Frontal cortex (tissue), 4 donors: ENCODE data around the gene CREB3L2. TPM values are rescaled to one million over a fixed set of nuclear protein-coding genes. Genes with fewer than 3 reads are reported as not detected.
"Not testable (repeated sequence)": the region's sequence is repeated elsewhere in the genome, so short reads cannot be mapped to it uniquely, and the experiment has no call there.

ENCODE experiments used
- DNase-seq, 2 donors: peaks; one replicate each; pipeline ENCODE4 v3.0.0; 2012; ENCODE audit warnings: low spot score in 2 of 2
- FAIRE-seq: peaks from 2 replicates; lab custom pipeline; 2012; peaks lifted over from hg19 to GRCh38; lab: Jason Lieb, UNC
- total RNA-seq: library from RNA; depleted of rRNA; stranded (reverse); fragments of >200 nt; gene quantifications from one replicate; pipeline ENCODE4 v1.2.3, GENCODE V29; 2014
- donor health status: control.
- donor health status: control.
- donor health status: control.

Gene CREB3L2
- total RNA-seq, 1 donor from 2014 or later, result 0.82 TPM

GRCh38 chr7:138014686-138015085 is 12.8 kb upstream of the CREB3L2 start:
- no peak for FAIRE-seq
- DNase-seq, result no peak

- not testable (repeated sequence) for FAIRE-seq, DNase-seq
Measured at GRCh38 chr7:138014201-138014600, 12.3 kb upstream of the CREB3L2 start.

GRCh38 chr7:138009350-138009653 is 7.4 kb upstream of the CREB3L2 start:
- no peak for FAIRE-seq
- DNase-seq, result no peak

DNA sequence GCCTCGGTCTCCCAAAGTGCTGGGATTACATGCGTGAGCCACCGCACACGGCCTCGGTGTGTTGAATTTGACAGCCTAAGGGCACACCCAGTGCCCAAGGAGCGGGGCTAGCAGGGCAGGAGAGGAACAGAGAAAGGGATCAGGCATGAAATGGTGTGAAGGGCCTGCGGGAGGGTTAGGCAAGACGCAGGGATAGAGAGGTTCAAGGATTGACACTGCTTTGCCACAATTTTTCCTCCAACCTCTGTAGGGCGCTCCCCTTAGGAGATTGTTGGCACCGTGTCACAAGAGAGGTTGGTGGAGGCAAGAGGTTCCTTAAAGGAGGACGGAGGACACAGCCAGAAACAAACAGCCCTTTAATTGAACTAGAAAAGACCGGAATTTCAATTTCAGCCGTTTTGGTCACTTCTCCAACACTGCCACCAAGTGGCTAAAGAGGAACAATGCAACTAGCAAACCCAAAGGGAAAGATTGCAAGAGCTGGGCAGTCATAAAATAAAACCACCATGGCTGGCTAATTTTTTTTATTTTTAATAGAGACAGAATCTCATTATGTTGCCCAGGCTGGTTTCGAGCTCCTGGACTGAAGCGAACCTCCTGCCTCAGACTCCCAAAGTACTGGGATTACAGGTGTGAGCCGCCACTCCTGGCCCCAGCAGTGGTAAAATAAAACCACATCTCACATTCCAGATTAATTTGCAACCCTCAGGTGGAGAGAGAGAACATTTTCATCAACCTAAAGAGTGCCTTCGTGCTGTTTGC is 6.9 kb upstream of the CREB3L2 start:
- DNase-seq, result peak; percentile 26 to 38

DNA sequence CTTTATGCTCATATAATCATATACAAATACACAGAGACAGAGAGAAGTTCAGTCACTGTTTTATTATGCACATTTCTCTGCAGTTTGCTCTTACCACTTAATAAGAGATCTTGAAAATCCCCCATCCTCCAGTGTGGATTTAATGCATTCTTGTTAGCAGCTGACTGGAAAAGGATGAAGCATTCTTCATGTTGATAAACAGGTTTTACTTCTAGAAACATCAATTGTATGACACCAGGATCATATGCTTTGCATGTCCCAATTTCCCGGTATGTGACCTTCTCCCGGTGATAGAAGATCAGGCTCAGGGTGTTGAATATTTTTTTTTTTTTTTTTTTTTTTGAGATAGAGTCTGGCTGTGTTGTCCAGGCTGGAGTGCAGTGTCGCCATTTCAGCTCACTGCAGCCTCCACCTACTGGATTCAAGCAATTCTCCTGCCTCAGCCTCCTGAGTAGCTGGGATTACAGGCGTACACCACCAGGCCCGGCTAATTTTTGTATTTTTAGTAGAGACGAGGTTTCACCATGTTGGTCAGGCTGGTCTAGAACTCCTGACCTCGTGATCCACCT is 6.2 kb upstream of the CREB3L2 start:
- FAIRE-seq (no peak), DNase-seq (no peak)

More for the DNA sequence above, 6.9 kb upstream of the CREB3L2 start:
- FAIRE-seq, result peak; percentile 23

GRCh38 chr7:138006106-138006505 is 4.2 kb upstream of the CREB3L2 start:
- DNase-seq (no peak), FAIRE-seq (no peak)

DNA sequence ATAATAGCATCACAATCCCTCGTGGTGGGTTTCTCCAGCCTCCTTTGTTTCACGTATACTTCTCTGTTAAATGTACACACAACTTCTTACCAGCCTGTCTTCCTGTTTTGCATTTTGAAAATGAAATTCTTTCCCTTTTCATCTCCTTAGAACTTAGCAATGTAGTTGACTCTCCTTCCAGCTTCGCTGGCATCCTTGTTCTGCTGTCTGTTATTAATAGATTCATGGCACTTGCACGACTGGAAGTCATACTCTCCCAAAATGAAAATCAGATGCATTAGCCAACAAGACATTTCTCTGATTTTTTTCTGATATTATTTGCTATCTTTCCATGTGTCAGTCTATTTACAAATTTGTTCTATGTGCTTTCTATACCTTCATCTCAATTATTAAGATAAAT is 3.0 kb upstream of the CREB3L2 start:
- DNase-seq (no peak), FAIRE-seq (no peak)

DNA sequence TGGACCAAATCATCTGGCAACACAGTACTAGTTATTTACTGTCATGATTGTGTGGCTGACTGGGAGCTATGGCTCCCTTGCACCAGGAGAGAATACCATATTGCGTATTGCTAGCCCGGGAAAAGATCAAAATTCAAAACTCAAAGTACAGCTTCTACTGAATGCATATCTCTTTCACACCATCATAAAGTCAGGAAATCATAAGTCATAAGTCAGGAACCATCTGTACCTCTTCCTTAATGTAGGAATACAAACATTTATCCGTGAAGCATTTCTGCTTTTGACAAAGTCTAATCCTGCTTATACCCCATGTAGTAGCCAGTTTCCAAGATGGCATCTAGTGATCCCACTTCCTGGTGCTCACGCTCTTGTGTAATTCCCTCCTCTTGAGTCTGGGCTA is 2.2 kb upstream of the CREB3L2 start:
- no peak for FAIRE-seq
- DNase-seq, result no peak

DNA sequence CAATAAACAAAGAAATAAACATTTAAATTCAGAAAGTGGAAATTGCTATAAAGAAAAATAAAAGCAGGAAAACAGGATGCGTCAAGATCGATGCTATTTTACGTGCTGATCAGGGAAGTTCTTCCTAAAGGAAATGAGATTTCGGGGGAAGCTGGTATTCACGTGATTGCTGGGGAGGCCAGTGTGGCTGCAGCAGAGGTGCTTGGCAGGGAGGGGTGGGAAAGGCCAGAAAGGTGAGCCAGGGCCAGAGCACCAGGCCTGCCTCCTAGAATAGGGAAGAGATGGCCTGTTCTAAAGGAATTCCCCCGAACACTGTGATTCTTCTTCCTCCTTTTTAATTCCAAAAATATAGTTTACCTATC is 923 bp upstream of the CREB3L2 start:
- FAIRE-seq, result no peak
- no peak for DNase-seq

GRCh38 chr7:138002096-138002827 is 376 bp upstream of the CREB3L2 start:
- FAIRE-seq (peak; percentile 99), DNase-seq (peak; percentile 82 to 91)

GRCh38 chr7:138000081-138000701 is 1.7 kb downstream of the CREB3L2 start:
- no peak for FAIRE-seq

DNA sequence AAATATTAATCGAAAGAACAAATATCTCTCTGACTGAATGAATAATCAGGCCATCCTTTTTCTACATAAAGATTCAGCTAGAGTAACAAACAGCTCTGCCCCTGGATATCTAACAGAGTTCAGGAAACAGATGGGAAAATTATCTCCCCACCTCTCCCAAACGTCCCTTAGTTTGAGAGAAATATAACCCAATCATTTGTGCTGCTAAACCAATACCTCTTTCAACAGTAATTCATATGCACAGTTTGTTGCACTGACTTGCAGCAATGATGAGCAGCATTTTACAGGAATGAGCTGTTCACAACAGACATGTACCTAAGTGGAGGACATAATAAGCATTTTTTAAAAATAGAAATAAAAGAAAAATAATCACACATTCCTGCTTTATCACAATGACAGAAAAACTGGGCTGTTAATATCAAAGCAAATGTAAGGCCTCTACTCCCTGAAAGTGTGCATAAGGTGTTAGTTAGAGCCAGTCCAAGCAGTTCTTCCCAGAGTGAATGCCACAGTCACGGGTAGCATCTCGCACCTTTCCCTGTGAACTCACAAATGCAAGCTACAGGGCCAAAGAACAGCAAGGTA is 2.3 kb downstream of the CREB3L2 start:
- DNase-seq, result no peak
- no peak for FAIRE-seq

More at GRCh38 chr7:138000081-138000701, 1.7 kb downstream of the CREB3L2 start:
- DNase-seq, result no peak

DNA sequence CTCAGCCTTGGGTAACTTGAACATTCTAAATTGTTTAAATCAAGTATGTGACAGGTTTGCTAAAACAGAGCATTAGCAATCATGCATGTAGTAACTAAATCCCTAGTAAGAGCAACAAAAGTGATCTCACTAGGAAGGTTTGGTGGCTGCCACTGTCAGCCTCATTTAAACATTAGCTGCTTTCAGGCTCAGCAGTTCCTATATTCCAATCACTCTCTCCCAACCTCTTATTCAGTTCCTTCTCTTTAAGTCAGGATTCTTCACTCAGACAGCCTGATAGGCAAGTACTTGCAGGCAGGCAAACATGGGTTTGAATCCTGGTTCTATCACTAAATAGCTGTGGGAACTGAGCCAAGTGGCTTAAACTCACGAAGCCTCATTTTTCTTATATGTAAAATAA is 3.6 kb downstream of the CREB3L2 start:
- no peak for DNase-seq
- no peak for FAIRE-seq

DNA sequence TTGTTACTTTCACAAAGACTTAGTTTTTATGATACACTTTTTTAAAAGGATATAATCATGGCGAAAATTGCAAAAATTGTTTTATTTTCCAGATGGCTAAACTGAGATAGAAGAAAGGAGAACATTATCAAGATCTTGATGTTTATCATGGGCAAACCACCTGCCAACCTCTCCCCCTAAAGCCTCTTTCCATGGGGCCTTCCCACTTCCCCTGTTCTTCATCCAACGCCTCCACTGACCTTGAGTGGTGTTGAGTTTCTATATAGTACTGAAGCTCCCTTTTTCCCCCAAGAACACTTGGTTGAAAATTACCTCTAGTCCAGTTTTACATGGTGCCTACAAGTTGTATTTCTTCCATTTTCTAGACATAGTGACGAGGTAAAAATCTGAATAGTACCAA is 5.0 kb downstream of the CREB3L2 start:
- FAIRE-seq (no peak), DNase-seq (no peak)

- DNase-seq (no peak), FAIRE-seq (no peak)
Measured at GRCh38 chr7:137996386-137996851, 5.5 kb downstream of the CREB3L2 start.

DNA sequence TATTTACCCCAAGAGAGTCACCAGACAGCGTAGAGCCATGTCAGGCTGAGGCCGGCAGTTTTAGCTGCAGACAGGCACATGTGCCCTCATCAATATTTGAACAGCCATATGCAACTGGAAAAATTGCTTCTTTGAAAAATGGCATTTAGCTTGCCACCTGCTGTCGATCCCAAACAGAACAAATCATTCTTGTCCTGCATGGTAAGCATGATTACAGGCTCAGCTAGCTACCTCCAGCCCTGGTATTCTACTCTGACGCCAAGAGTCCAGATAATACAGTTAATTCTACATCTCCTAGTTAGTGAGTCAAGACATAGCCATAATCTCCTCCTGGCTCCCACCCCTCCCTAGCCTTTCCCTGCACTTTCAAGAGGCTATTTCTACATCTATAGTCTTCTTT is 7.7 kb downstream of the CREB3L2 start:
- DNase-seq, result no peak
- FAIRE-seq, result no peak

GRCh38 chr7:137993395-137993743 is 8.5 kb downstream of the CREB3L2 start:
- FAIRE-seq, result no peak
- DNase-seq, result no peak

GRCh38 chr7:137992550-137993394 is 9.1 kb downstream of the CREB3L2 start:
- no peak for DNase-seq
- no peak for FAIRE-seq

DNA sequence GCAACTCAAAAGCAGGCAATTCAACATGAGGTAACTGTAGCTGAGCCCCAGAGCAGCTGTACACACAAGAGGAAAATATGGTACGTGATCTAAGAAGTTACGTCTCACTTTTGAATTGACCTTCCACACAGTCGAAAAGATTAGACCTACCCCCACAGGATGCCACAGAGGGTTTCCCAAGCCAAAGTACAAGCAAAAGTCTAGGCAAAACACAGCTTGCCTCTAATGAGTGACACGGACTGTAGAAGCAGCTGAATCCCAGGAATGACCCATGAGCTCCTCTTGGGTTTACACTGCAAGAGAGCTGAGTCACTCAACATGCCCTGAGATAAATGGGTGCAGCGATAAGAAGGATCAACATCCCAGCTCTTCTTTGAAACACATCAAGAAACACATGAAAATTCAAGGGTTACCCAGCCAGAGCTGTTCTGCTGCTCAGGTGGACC is 9.8 kb downstream of the CREB3L2 start:
- FAIRE-seq (no peak), DNase-seq (no peak)
